MM.1S (cell line): ENCODE data around the gene HSD17B13.

Source experiments
- DNase-seq: peaks from one replicate; pipeline ENCODE4 v3.0.0-alpha.2; 2015
- H2AFZ ChIP-seq: fragments of 300-600 bp; sonication (generic); 2 replicates; pipeline ENCODE4 v1.6.0; 2016; ENCODE audit warnings: antibody characterized with exemption, low read length
- H3F3A ChIP-seq: fragments of 300-600 bp; sonication (generic); 2 replicates; pipeline ENCODE4 v1.6.1; 2016; ENCODE audit warnings: mild to moderate bottlenecking, antibody characterized with exemption, low read length, moderate library complexity, mixed read lengths; ENCODE audit not compliant: insufficient read depth
- H3K27ac ChIP-seq: fragments of 300-600 bp; sonication (generic); 2 replicates; pipeline ENCODE4 v1.5.1; 2016; ENCODE audit warnings: mild to moderate bottlenecking, low read length
- H3K27me3 ChIP-seq: fragments of 300-600 bp; sonication (generic); replicated peaks from 2 replicates; pipeline ENCODE4 v1.6.0; 2016; ENCODE audit warnings: low read length; ENCODE audit not compliant: insufficient read depth
- H3K36me3 ChIP-seq: fragments of 300-600 bp; sonication (generic); replicated peaks from 2 replicates; pipeline ENCODE4 v1.6.1; 2016; ENCODE audit warnings: mild to moderate bottlenecking, low read length, mixed read lengths; ENCODE audit not compliant: insufficient read depth
- H3K4me1 ChIP-seq: fragments of 300-600 bp; sonication (generic); 2 replicates; pipeline ENCODE4 v1.6.1; 2016; ENCODE audit warnings: low read length, mixed read lengths
- H3K4me2 ChIP-seq: fragments of 300-600 bp; sonication (generic); 2 replicates; pipeline ENCODE4 v1.6.0; 2016; ENCODE audit warnings: low read depth, low read length
- H3K4me3 ChIP-seq: fragments of 300-600 bp; sonication (generic); 2 replicates; pipeline ENCODE4 v1.5.1; 2016; ENCODE audit warnings: low read length, mixed read lengths
- H3K79me2 ChIP-seq: fragments of 300-600 bp; sonication (generic); 2 replicates; pipeline ENCODE4 v1.6.1; 2016; ENCODE audit warnings: mixed run types, low read length, mixed read lengths
- H3K9ac ChIP-seq: fragments of 300-600 bp; sonication (generic); 2 replicates; pipeline ENCODE4 v1.6.1; 2016; ENCODE audit warnings: low read length, mixed read lengths
- H3K9me2 ChIP-seq: fragments of 300-600 bp; sonication (generic); replicated peaks from 2 replicates; pipeline ENCODE4 v1.6.1; 2016; ENCODE audit warnings: mild to moderate bottlenecking, low read length, mixed read lengths; ENCODE audit not compliant: insufficient read depth
- H3K9me3 ChIP-seq: fragments of 300-600 bp; sonication (generic); replicated peaks from 2 replicates; pipeline ENCODE4 v1.6.1; 2016; ENCODE audit warnings: mild to moderate bottlenecking, low read length, mixed read lengths; ENCODE audit not compliant: insufficient read depth
- H4K20me1 ChIP-seq: fragments of 300-600 bp; sonication (generic); 2 replicates; pipeline ENCODE4 v1.6.1; 2016; ENCODE audit warnings: mild to moderate bottlenecking, low read length, moderate library complexity, mixed read lengths; ENCODE audit not compliant: insufficient read depth
- CTCF ChIP-seq: fragments of 300-600 bp; sonication (generic); IDR thresholded peaks from 2 replicates; pipeline ENCODE4 v1.5.1; 2016; ENCODE audit warnings: antibody characterized with exemption, low read length, mixed read lengths
- EZH2 ChIP-seq: fragments of 300-600 bp; sonication (generic); optimal IDR thresholded peaks from 2 replicates; pipeline ENCODE3; 2017; ENCODE audit warnings: low read depth, mild to moderate bottlenecking, antibody characterized with exemption, low read length, mixed read lengths
- EZH2phosphoT487 ChIP-seq: fragments of 300-600 bp; sonication (generic); IDR thresholded peaks from 2 replicates; pipeline ENCODE4 v1.6.1; 2018; ENCODE audit warnings: antibody characterized with exemption, low read length

The HSD17B13 gene

GRCh38 chr4:87339440-87339839 lies 16.8 kb upstream of the HSD17B13 start:
- no peak overlapping the region for H3K4me2 ChIP-seq
- H3F3A ChIP-seq: no peaks in the 10 kb centered on the region
- H3K27ac ChIP-seq: no peak overlapping the region
- no peaks in the 10 kb centered on the region for H3K9me3 ChIP-seq
- DNase-seq: no peak
- no peaks in the 10 kb centered on the region for H3K36me3 ChIP-seq
- H4K20me1 ChIP-seq: no peaks in the 10 kb centered on the region
- no peak overlapping the region for H2AFZ ChIP-seq
- H3K4me1 ChIP-seq: no peaks in the 10 kb centered on the region
- H3K79me2 ChIP-seq: no peaks in the 10 kb centered on the region
- H3K27me3 ChIP-seq: no peaks in the 10 kb centered on the region
- TF ChIP-seq EZH2: no peak
- no peak for TF ChIP-seq CTCF
- no peak for TF ChIP-seq EZH2phosphoT487
- H3K9ac ChIP-seq: no peak overlapping the region
- no peak overlapping the region for H3K4me3 ChIP-seq
- no peaks in the 10 kb centered on the region for H3K9me2 ChIP-seq

GRCh38 chr4:87337361-87337760 lies 14.7 kb upstream of the HSD17B13 start:
- TF ChIP-seq EZH2phosphoT487 (no peak), CTCF (no peak), EZH2 (no peak)
- DNase-seq: no peak
- Histone ChIP-seq H3K4me2 (no peak overlapping the region), H3K27me3 (no peaks in the 10 kb centered on the region), H4K20me1 (no peaks in the 10 kb centered on the region), H3K9me3 (no peaks in the 10 kb centered on the region), H3K9me2 (no peaks in the 10 kb centered on the region), H3F3A (no peaks in the 10 kb centered on the region), H2AFZ (no peak overlapping the region), H3K36me3 (no peaks in the 10 kb centered on the region), H3K4me3 (no peak overlapping the region), H3K27ac (no peak overlapping the region), H3K9ac (no peak overlapping the region), H3K4me1 (no peaks in the 10 kb centered on the region), H3K79me2 (no peaks in the 10 kb centered on the region)

- Histone ChIP-seq H3K79me2 (no peaks in the 10 kb centered on the region), H3K4me3 (no peak overlapping the region), H3K27me3 (no peaks in the 10 kb centered on the region), H3K4me2 (no peak overlapping the region), H3K27ac (no peak overlapping the region), H3K36me3 (no peaks in the 10 kb centered on the region), H3K9ac (no peak overlapping the region), H3F3A (no peaks in the 10 kb centered on the region), H3K9me2 (no peaks in the 10 kb centered on the region), H2AFZ (no peak overlapping the region), H3K9me3 (no peaks in the 10 kb centered on the region), H3K4me1 (no peaks in the 10 kb centered on the region), H4K20me1 (no peaks in the 10 kb centered on the region)
- TF ChIP-seq EZH2: no peak
- no peak for TF ChIP-seq EZH2phosphoT487
- TF ChIP-seq CTCF: no peak
- no peak for DNase-seq
Measured at GRCh38 chr4:87333267-87333666, 10.6 kb upstream of the HSD17B13 start.
